ENCODE data around the gene CATSPERD.

The CATSPERD gene

DNA sequence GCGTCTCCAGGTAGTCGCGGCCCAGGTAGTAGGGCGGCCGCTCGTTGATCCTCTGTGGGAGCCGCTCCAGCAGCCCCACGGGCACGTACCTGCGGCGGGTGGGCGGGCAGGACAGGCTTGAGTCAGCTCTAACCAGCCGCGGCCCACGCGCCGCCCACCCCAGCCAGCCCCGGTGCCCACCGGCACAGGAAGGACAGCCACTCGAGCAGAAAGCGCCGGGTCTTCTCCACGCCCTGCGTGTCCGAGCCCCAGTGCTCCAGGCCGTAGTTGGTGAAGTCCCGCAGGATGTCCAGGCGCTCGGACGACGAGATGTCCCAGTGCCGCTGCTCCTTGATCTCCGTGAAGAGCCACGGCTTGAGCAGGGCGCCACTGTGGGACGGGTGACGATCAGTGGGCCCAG, 65.0 kb downstream of the CATSPERD start:
- H3K27ac ChIP-seq (ENCODE audit: low read depth, low read length), result no peak overlapping the region
- no peak overlapping the region for H3K9ac ChIP-seq (ENCODE audit: low read length)
- no peak overlapping the region for H3K4me3 ChIP-seq (ENCODE audit: low read depth in 1 of 2, low read length in 2 of 2)
- no peaks in the 10 kb centered on the region for H3K27me3 ChIP-seq (ENCODE audit: control insufficient read depth in 1 of 2, insufficient read depth in 2 of 2, low read length in 2 of 2)
- peaks cover 45% of the 10 kb centered on the region for H3K36me3 ChIP-seq (ENCODE audit: insufficient read depth, low read length)
- H3K4me1 ChIP-seq (ENCODE audit: insufficient read depth, low read length), result peaks cover 9% of the 10 kb centered on the region
- H3K9me3 ChIP-seq (ENCODE audit: low read length), result no peaks in the 10 kb centered on the region

DNA sequence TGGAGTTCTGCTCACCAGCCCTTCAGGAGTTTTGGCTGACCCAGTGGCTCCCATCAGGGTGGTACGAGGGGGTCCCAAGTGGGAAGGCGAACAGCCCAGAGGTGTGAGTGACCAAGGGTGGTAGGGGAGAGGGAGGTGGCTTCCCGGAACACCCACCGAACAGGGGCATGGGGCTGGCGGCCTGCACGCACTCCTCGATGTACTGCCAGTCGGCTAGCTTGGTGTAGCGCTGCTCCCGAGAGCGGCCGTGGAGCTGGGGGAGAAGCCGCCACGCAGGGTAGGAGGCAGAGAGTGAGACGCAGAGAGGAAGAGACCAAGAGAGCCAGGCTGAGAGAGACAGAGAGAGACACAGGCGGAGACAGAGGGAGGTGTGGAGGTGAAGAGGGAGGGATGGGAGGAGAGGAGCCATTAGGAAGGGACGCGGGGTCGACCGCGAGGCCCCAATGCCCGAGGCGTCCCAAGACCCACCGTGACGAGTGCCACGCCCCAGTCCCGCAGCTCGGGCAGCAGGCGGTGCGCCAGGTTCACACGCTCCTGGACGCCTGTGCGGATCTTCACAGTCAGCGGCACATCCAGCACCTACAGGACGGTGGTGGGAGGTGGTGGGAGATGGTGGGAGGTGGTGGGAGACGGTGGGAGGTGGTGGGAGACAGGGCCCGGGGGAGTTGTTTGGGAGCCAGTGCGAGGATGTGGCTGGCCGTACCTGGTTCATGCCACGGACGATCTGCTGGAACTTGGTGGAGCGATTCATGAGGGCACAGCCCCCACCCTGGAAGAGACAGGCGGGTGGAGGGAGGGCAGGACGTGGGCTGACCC, 66.4 kb downstream of the CATSPERD start:
- peaks cover 9% of the 10 kb centered on the region for H3K4me1 ChIP-seq (ENCODE audit: insufficient read depth, low read length)
- peaks cover 45% of the 10 kb centered on the region for H3K36me3 ChIP-seq (ENCODE audit: insufficient read depth, low read length)
- no peaks in the 10 kb centered on the region for H3K27me3 ChIP-seq (ENCODE audit: control insufficient read depth in 1 of 2, insufficient read depth in 2 of 2, low read length in 2 of 2)
- no peaks in the 10 kb centered on the region for H3K9me3 ChIP-seq (ENCODE audit: low read length)
- no peak overlapping the region for H3K9ac ChIP-seq (ENCODE audit: low read length)
- H3K27ac ChIP-seq (ENCODE audit: low read depth, low read length), result no peak overlapping the region
- H3K4me3 ChIP-seq (ENCODE audit: low read depth in 1 of 2, low read length in 2 of 2), result no peak overlapping the region

DNA sequence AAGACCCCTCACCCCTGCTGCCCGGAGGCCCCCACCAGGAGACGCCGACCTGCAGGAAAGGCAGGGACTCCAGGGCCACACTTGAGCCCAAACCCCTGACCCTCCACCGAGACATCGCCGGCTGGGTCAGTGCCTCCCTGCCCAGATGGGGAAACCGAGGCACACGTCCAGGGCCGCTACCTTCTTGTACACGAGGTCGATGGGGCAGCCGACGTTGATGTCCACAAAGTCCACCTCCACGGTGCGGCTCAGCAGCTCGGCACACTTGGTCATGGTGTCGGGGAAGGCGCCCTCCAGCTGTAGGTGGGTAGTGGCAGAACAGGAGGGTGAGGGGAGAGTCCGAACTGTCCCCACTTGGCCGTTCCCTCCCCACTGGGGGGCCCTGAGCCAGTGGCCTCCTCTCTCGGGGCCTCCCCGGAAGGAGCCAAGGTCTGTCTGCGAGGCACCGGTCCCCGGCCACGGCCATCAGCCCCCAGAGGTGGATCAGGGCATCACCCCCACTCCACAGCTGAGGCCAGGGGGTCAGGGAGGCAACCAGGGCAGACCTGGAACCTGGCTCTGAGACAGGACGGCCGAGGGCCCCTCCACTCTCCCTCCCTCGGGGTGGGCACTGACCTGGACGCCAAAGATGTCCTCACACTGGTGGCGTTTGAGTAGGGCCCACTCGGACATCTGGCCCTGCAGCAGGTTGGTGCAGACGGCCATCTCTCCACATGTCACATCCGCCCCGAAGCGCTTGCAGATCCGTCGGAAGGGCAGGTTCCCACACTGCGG, 67.2 kb downstream of the CATSPERD start:
- H3K4me1 ChIP-seq (ENCODE audit: insufficient read depth, low read length), result peaks cover 9% of the 10 kb centered on the region
- H3K27ac ChIP-seq (ENCODE audit: low read depth, low read length), result no peak overlapping the region
- H3K4me3 ChIP-seq (ENCODE audit: low read depth in 1 of 2, low read length in 2 of 2), result no peak overlapping the region
- no peak overlapping the region for H3K9ac ChIP-seq (ENCODE audit: low read length)
- H3K36me3 ChIP-seq (ENCODE audit: insufficient read depth, low read length), result peaks cover 45% of the 10 kb centered on the region
- no peaks in the 10 kb centered on the region for H3K9me3 ChIP-seq (ENCODE audit: low read length)
- no peaks in the 10 kb centered on the region for H3K27me3 ChIP-seq (ENCODE audit: control insufficient read depth in 1 of 2, insufficient read depth in 2 of 2, low read length in 2 of 2)

DNA sequence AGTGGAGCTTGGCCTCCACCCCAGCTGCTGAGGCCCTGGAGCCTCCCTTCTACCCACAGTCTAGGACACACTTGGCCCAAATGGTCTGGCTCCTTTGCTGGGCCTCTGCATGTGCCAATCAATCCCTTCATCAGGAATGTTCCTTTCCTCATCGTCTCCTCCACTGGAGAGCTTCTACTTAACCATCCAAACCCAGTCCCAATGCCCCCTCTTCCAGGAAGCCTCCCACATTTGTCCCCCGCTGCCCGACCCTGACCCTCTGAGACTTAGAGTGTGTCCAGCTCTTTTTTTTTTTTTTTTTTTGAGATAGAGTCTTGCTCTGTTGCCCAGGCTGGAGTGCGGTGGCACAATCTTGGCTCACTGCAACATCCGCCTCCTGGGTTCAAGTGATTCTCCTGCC, 68.0 kb downstream of the CATSPERD start:
- Histone ChIP-seq H3K36me3 (ENCODE audit: insufficient read depth, low read length) (peaks cover 45% of the 10 kb centered on the region), H3K4me1 (ENCODE audit: insufficient read depth, low read length) (peaks cover 9% of the 10 kb centered on the region), H3K4me3 (ENCODE audit: low read depth in 1 of 2, low read length in 2 of 2) (no peak overlapping the region), H3K9me3 (ENCODE audit: low read length) (no peaks in the 10 kb centered on the region), H3K27me3 (ENCODE audit: control insufficient read depth in 1 of 2, insufficient read depth in 2 of 2, low read length in 2 of 2) (no peaks in the 10 kb centered on the region), H3K9ac (ENCODE audit: low read length) (no peak overlapping the region), H3K27ac (ENCODE audit: low read depth, low read length) (no peak overlapping the region)

DNA sequence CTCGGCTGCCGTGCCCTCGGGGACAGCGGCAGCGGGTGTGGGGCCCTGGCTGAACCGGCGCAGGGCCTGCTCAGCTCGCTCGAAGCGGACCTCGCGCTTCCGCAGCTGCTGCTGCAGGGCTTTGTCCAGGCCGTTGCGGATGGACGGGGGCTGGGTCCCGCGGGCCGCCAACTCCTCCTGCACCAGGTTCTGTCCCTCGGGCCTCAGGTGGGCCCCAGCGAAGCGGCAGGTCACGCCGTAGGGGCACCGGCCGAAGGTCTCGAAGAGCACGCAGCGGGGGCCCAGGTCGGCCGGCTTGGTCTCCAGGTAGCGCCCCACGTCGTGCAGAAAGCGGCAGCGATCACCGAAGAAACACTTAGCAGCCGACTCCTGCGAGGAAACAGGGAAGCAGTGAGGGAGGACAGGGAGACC, 68.9 kb downstream of the CATSPERD start:
- Histone ChIP-seq H3K36me3 (ENCODE audit: insufficient read depth, low read length) (peaks cover 45% of the 10 kb centered on the region), H3K27me3 (ENCODE audit: control insufficient read depth in 1 of 2, insufficient read depth in 2 of 2, low read length in 2 of 2) (no peaks in the 10 kb centered on the region), H3K27ac (ENCODE audit: low read depth, low read length) (no peak overlapping the region), H3K4me3 (ENCODE audit: low read depth in 1 of 2, low read length in 2 of 2) (no peak overlapping the region), H3K9me3 (ENCODE audit: low read length) (no peaks in the 10 kb centered on the region), H3K4me1 (ENCODE audit: insufficient read depth, low read length) (peaks cover 9% of the 10 kb centered on the region), H3K9ac (ENCODE audit: low read length) (no peak overlapping the region)

DNA sequence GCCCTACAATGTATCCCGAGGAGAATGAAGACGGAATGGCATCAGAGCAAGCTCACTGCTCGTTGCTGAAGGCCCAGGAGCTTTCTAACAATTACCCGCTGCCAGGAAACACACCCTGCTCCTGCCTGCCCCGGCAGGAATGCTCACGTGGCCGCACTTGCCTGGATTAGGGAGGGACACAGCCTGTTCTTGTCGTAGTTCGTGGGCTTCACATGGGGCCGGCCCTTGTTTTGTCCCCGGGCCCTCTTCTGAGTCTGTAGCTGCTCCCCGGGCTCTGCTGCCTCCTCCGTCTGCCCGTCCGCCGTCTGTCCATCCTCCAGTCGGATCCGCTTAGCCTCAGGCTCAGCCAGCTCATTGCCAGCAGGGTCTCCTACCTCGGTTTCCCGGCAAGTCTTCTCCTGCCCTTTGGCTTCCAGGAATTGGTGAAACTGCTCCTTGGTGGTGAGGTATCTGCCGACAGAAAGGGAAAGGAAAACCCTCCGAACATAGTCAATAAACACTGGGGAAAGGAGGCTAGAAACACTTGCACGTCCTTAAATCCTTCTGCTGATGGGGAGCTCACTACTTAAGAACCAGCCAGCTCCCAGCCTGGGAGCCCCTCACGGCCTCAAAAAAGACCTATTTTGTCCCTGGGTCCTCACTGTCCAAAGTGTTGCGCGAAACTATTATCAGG, 69.6 kb downstream of the CATSPERD start:
- peaks cover 45% of the 10 kb centered on the region for H3K36me3 ChIP-seq (ENCODE audit: insufficient read depth, low read length)
- H3K9ac ChIP-seq (ENCODE audit: low read length), result no peak overlapping the region
- no peaks in the 10 kb centered on the region for H3K9me3 ChIP-seq (ENCODE audit: low read length)
- no peaks in the 10 kb centered on the region for H3K27me3 ChIP-seq (ENCODE audit: control insufficient read depth in 1 of 2, insufficient read depth in 2 of 2, low read length in 2 of 2)
- peak overlapping the region; percentile 99 for H3K27ac ChIP-seq (ENCODE audit: low read depth, low read length)
- H3K4me3 ChIP-seq (ENCODE audit: low read depth in 1 of 2, low read length in 2 of 2), result peak overlapping the region; percentile 78 to 100
- peaks cover 9% of the 10 kb centered on the region for H3K4me1 ChIP-seq (ENCODE audit: insufficient read depth, low read length)

DNA sequence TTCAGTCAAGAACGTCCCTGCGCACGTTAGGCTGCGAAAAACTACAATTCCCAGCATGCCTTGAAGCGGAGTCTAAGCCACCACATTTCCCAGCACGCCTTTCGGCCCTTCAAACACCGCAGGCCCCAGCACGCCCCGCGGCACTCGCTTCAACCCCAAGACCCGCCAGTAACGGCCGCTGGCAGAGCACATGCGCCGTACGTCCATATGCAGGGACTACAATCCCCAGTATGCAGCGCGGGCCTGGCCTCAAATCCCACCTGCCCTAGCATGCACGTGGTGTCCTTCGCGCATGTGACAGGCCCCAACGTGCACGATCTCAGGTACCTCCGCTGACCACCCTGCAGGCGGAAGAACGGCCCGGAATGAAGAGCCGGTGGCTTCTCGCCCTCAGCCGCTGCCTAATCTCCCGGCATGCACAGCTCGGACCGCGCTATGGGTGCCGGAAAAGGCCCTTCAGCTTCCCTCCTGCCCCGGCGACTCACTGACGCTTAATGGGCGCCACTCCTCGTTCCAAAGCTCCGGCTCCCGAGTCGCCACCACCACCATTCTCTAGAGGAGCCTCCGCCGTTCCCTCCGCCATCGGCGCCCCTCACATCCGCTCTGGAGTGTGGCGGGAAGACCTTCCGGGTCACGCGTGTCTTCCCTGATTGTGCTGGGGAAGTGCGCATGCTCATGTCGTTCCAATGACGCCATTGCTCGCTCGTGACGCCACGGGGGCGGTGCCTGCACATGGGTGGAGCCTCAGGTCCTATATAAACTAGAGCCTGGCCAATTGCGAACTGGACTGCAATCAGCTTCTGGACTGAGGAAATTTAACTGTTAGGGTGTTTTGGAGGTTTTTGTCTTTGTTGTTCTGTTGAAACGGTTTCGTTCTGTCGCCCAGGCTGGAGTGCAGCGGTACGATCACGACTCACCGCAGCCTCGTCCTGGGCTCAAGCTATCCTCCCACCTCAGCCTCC, 70.4 kb downstream of the CATSPERD start, which contains the start of gene DUS3L:
Gene DUS3L (minus strand): TSS at position 605 of the 962 bp plus-strand sequence. CDS start 22 bp downstream, at position 583.
- H3K4me3 ChIP-seq (ENCODE audit: low read depth in 1 of 2, low read length in 2 of 2), result peak within 1 kb of the TSS; percentile 78 to 100
- peaks cover 9% of the 10 kb centered on the region for H3K4me1 ChIP-seq (ENCODE audit: insufficient read depth, low read length)
- H3K36me3 ChIP-seq (ENCODE audit: insufficient read depth, low read length), result peaks cover 42% of the 10 kb centered on the region
- no peaks in the 10 kb centered on the region for H3K27me3 ChIP-seq (ENCODE audit: control insufficient read depth in 1 of 2, insufficient read depth in 2 of 2, low read length in 2 of 2)
- peak within 1 kb of the TSS; percentile 51 for H3K9ac ChIP-seq (ENCODE audit: low read length)
- peak within 1 kb of the TSS; percentile 99 for H3K27ac ChIP-seq (ENCODE audit: low read depth, low read length)
- no peaks in the 10 kb centered on the region for H3K9me3 ChIP-seq (ENCODE audit: low read length)

DNA sequence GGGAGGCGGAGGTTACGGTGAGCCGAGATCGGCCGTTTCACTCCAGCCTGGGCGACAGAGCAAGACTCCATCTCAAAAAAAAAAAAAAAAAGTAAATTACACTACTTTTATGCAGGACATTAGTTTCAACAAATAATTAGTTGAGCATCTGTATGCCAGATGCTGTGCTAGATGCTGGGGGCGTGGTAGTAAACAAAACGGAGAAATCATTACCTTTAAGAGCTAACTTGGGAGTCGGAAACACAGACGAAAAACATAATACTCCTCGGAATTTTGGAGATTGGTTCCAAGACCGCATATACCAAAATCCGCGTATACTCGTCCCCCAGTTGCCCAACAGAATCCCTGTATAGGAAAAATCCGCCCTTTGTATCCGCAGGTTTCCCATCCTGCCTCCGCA, 71.8 kb downstream of the CATSPERD start:
- Histone ChIP-seq H3K9ac (ENCODE audit: low read length) (no peak overlapping the region), H3K36me3 (ENCODE audit: insufficient read depth, low read length) (peaks cover 28% of the 10 kb centered on the region), H3K27me3 (ENCODE audit: control insufficient read depth in 1 of 2, insufficient read depth in 2 of 2, low read length in 2 of 2) (no peaks in the 10 kb centered on the region), H3K27ac (ENCODE audit: low read depth, low read length) (no peak overlapping the region), H3K9me3 (ENCODE audit: low read length) (no peaks in the 10 kb centered on the region), H3K4me1 (ENCODE audit: insufficient read depth, low read length) (peaks cover 9% of the 10 kb centered on the region), H3K4me3 (ENCODE audit: low read depth in 1 of 2, low read length in 2 of 2) (no peak overlapping the region)

DNA sequence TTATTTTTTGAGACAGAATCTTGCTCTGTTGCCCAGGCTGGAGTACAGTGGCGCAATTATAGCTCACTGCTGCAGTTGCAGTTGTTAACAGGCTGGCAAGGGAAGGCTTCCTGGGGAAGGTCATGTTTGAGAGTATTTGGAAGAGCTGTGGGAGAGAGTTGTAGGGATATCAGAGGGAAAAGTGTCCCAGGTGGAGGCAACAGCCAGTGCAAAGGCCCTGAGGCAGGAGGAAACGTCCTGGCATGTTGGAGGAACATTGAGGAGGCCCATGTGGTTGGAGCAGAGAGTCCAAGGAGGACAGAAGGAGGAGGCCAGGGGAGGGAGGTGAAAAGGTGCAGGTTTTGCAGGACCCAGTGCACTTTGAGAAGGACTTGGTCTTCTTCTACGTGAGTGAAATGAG, 72.8 kb downstream of the CATSPERD start:
- no peaks in the 10 kb centered on the region for H3K27me3 ChIP-seq (ENCODE audit: control insufficient read depth in 1 of 2, insufficient read depth in 2 of 2, low read length in 2 of 2)
- H3K9me3 ChIP-seq (ENCODE audit: low read length), result no peaks in the 10 kb centered on the region
- H3K9ac ChIP-seq (ENCODE audit: low read length), result no peak overlapping the region
- no peak overlapping the region for H3K4me3 ChIP-seq (ENCODE audit: low read depth in 1 of 2, low read length in 2 of 2)
- peaks cover 20% of the 10 kb centered on the region for H3K36me3 ChIP-seq (ENCODE audit: insufficient read depth, low read length)
- H3K27ac ChIP-seq (ENCODE audit: low read depth, low read length), result no peak overlapping the region
- H3K4me1 ChIP-seq (ENCODE audit: insufficient read depth, low read length), result peaks cover 9% of the 10 kb centered on the region

DNA sequence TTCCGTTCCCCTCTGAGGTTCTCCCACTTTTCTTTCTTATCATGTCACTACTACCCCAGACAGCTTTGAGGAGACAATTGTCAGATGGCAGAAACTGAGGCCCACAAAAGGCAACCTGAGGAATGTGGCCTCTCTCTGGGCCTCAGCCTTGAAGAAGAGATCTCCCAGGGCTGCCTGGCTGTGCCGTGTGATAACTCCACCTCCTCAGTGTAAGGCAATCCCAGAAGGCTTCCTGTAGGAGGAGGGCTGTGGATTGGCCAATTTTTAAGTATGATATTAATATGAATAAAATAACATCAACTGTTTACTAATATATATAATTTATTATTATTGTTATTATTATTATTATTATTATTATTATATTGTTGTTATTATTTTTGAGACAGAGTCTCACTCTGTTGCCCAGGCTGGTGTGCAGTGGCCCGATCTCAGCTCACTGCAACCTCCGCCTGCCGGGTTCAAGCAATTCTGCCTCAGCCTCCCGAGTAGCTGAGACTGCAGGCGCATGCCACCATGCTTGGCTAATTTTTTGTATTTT, 75.0 kb downstream of the CATSPERD start:
- Histone ChIP-seq H3K4me1 (ENCODE audit: insufficient read depth, low read length) (no peaks in the 10 kb centered on the region), H3K27me3 (ENCODE audit: control insufficient read depth in 1 of 2, insufficient read depth in 2 of 2, low read length in 2 of 2) (no peaks in the 10 kb centered on the region), H3K36me3 (ENCODE audit: insufficient read depth, low read length) (no peaks in the 10 kb centered on the region), H3K9ac (ENCODE audit: low read length) (no peak overlapping the region), H3K4me3 (ENCODE audit: low read depth in 1 of 2, low read length in 2 of 2) (no peak overlapping the region), H3K9me3 (ENCODE audit: low read length) (no peaks in the 10 kb centered on the region), H3K27ac (ENCODE audit: low read depth, low read length) (no peak overlapping the region)
